ENCODE measurements around the gene RAPGEF6. TPM values are rescaled to one million over a fixed set of nuclear protein-coding genes. Genes with fewer than 3 reads are reported as not detected.

Gene RAPGEF6
- total and polyA plus RNA-seq, 3 experiments from 2014 or later = 25.9 to 29.2 (median 27.9) TPM

DNA sequence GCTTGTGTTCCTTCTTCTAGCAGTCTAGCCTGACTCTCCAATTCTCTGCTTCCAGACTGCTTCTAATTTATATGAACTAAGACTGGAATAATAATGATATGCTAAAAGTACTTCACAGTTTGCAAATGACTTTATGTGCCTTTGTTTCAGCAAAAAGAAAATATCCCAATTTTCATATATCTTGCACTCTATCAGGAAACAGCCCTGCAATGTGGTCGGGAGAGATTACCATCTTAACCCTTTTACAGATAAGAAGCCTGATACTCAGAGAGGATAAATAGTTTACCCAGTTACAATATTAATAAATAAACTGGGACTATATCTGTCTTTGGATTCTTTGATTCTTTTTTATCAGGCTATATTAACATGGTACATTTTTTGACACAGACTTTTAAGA lies 245.2 kb downstream of the RAPGEF6 start:
- peak overlapping the region in 5 of 7 donors; percentile 12 to 73 (median 35) for H3K4me3 Mint-ChIP-seq
- peaks cover 0 to 94% (median 29%) of the 10 kb centered on the region in 3 donors for H3K36me3 Mint-ChIP-seq
- Histone ChIP-seq H3K4me1 (ENCODE audit: insufficient read depth, low read length) (peaks cover 44% of the 10 kb centered on the region), H3K36me3 (ENCODE audit: insufficient read depth, low read length) (peaks cover 27% of the 10 kb centered on the region), H3K27ac (ENCODE audit: low read depth, low read length) (no peak overlapping the region), H3K4me3 (ENCODE audit: low read length) (no peak overlapping the region), H3K27me3 (ENCODE audit: insufficient read depth, low read length, poor library complexity, severe bottlenecking) (no peaks in the 10 kb centered on the region), H3K9me3 (ENCODE audit: low read length) (no peaks in the 10 kb centered on the region)
- no peak for DNase-seq
- peak overlapping the region; percentile 71 to 97 (median 89) for H3K27ac Mint-ChIP-seq
- H3K9me3 Mint-ChIP-seq = no peaks in the 10 kb centered on the region
- H3K4me1 Mint-ChIP-seq = peaks cover 72 to 97% (median 86%) of the 10 kb centered on the region in 3 donors
- ChIA-PET POLR2A (interaction anchor here (1.0 kb wide), 1 partner anchor 104 kb away, joined by 4 read pairs; no protein-coding TSS in a partner anchor), CTCF (interaction anchor here (1.3 kb wide), 1 partner anchor 8 kb away, joined by 5 read pairs; no protein-coding TSS in a partner anchor)
- H3K27me3 Mint-ChIP-seq = no peaks in the 10 kb centered on the region

- peak overlapping the region; percentile 71 to 97 (median 89) for H3K27ac Mint-ChIP-seq
- peaks cover 44% of the 10 kb centered on the region for H3K4me1 ChIP-seq (ENCODE audit: insufficient read depth, low read length)
- peak overlapping the region in 2 of 7 donors; percentile 19 to 59 for H3K4me3 Mint-ChIP-seq
- no peak overlapping the region for H3K27ac ChIP-seq (ENCODE audit: low read depth, low read length)
- H3K9me3 ChIP-seq (ENCODE audit: low read length) = no peaks in the 10 kb centered on the region
- H3K36me3 Mint-ChIP-seq = peaks cover 0 to 94% (median 29%) of the 10 kb centered on the region in 3 donors
- POLR2A ChIA-PET = interaction anchor here (0.6 to 1.0 kb wide), 2 partner anchors 104 to 227 kb away, joined by 3 to 4 read pairs; no protein-coding TSS in a partner anchor
- DNase-seq = no peak
- no peaks in the 10 kb centered on the region for H3K9me3 Mint-ChIP-seq
- no peaks in the 10 kb centered on the region for H3K27me3 Mint-ChIP-seq
- peaks cover 74 to 99% (median 88%) of the 10 kb centered on the region in 3 donors for H3K4me1 Mint-ChIP-seq
- no peak overlapping the region for H3K4me3 ChIP-seq (ENCODE audit: low read length)
- no peaks in the 10 kb centered on the region for H3K27me3 ChIP-seq (ENCODE audit: insufficient read depth, low read length, poor library complexity, severe bottlenecking)
- H3K36me3 ChIP-seq (ENCODE audit: insufficient read depth, low read length) = peaks cover 26% of the 10 kb centered on the region
- CTCF ChIA-PET = no interaction called here
Observed at GRCh38 chr5:131389096-131389868, 245.7 kb downstream of the RAPGEF6 start.

GRCh38 chr5:131387255-131387654 lies 247.8 kb downstream of the RAPGEF6 start:
- Mint-ChIP-seq H3K27me3 (no peaks in the 10 kb centered on the region), H3K4me1 (peaks cover 73 to 99% (median 88%) of the 10 kb centered on the region in 3 donors), H3K27ac (peak overlapping the region; percentile 43 to 97 (median 67)), H3K4me3 (peak overlapping the region in 3 of 7 donors; percentile 20 to 56 (median 31)), H3K9me3 (no peaks in the 10 kb centered on the region), H3K36me3 (peaks cover 0 to 85% (median 20%) of the 10 kb centered on the region in 3 donors)
- Histone ChIP-seq H3K27ac (ENCODE audit: low read depth, low read length) (no peak overlapping the region), H3K4me1 (ENCODE audit: insufficient read depth, low read length) (peaks cover 45% of the 10 kb centered on the region), H3K4me3 (ENCODE audit: low read length) (no peak overlapping the region), H3K36me3 (ENCODE audit: insufficient read depth, low read length) (peaks cover 16% of the 10 kb centered on the region), H3K27me3 (ENCODE audit: insufficient read depth, low read length, poor library complexity, severe bottlenecking) (no peaks in the 10 kb centered on the region), H3K9me3 (ENCODE audit: low read length) (no peaks in the 10 kb centered on the region)
- DNase-seq = no peak
- ChIA-PET POLR2A (interaction anchor here (1.1 kb wide), 1 partner anchor 123 kb away, joined by 3 read pairs; no protein-coding TSS in a partner anchor), CTCF (no interaction called here)

- Histone ChIP-seq H3K36me3 (ENCODE audit: insufficient read depth, low read length) (peaks cover 16% of the 10 kb centered on the region), H3K4me1 (ENCODE audit: insufficient read depth, low read length) (peaks cover 45% of the 10 kb centered on the region), H3K9me3 (ENCODE audit: low read length) (no peaks in the 10 kb centered on the region), H3K4me3 (ENCODE audit: low read length) (no peak overlapping the region), H3K27ac (ENCODE audit: low read depth, low read length) (no peak overlapping the region), H3K27me3 (ENCODE audit: insufficient read depth, low read length, poor library complexity, severe bottlenecking) (no peaks in the 10 kb centered on the region)
- peak overlapping the region in 1 of 7 donors; percentile 3 for H3K4me3 Mint-ChIP-seq
- ChIA-PET CTCF (interaction anchor here (1.3 kb wide), 1 partner anchor 10 kb away, joined by 3 read pairs; no protein-coding TSS in a partner anchor), POLR2A (interaction anchor here (1.1 kb wide), 1 partner anchor 122 kb away, joined by 3 read pairs; no protein-coding TSS in a partner anchor)
- H3K36me3 Mint-ChIP-seq = peaks cover 0 to 83% (median 16%) of the 10 kb centered on the region in 3 donors
- peak overlapping the region; percentile 45 to 97 (median 66) for H3K27ac Mint-ChIP-seq
- H3K27me3 Mint-ChIP-seq = no peaks in the 10 kb centered on the region
- no peak for DNase-seq
- H3K9me3 Mint-ChIP-seq = no peaks in the 10 kb centered on the region
- H3K4me1 Mint-ChIP-seq = peaks cover 73 to 99% (median 88%) of the 10 kb centered on the region in 3 donors
Observed at GRCh38 chr5:131386779-131387178, 248.2 kb downstream of the RAPGEF6 start.

DNA sequence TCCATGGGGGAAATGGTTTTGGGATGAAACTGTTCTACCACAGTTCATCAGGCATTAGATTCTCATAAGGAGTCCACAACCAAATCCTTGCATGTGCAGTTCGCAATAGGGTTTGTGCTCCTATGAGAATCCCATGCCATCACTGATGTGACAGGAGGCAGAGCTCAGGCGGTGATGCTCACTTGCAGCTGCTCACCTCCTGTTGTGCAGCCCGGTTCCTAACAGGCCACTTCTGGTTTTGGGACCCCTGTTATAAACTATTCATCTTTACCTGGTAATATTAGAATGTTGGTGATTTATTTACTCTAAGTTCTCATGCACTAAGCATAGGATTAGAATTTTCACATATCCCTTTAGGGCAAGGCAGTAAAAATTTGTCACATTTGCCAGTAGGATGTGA lies 248.9 kb downstream of the RAPGEF6 start:
- Mint-ChIP-seq H3K27ac (peak overlapping the region in 7 of 8 donors; percentile 45 to 97 (median 89)), H3K9me3 (no peaks in the 10 kb centered on the region), H3K4me1 (peaks cover 76 to 99% (median 88%) of the 10 kb centered on the region in 3 donors), H3K27me3 (no peaks in the 10 kb centered on the region), H3K36me3 (peaks cover 0 to 82% (median 14%) of the 10 kb centered on the region in 3 donors), H3K4me3 (no peak overlapping the region)
- peaks cover 49% of the 10 kb centered on the region for H3K4me1 ChIP-seq (ENCODE audit: insufficient read depth, low read length)
- ChIA-PET POLR2A (interaction anchor here (0.6 kb wide), 1 partner anchor 242 kb away, joined by 3 read pairs; no protein-coding TSS in a partner anchor), CTCF (interaction anchor here (1.2 to 1.7 kb wide), 4 partner anchors 10 to 277 kb away, joined by 3 read pairs; no protein-coding TSS in a partner anchor)
- no peaks in the 10 kb centered on the region for H3K27me3 ChIP-seq (ENCODE audit: insufficient read depth, low read length, poor library complexity, severe bottlenecking)
- H3K36me3 ChIP-seq (ENCODE audit: insufficient read depth, low read length) = peaks cover 16% of the 10 kb centered on the region
- DNase-seq = no peak
- H3K4me3 ChIP-seq (ENCODE audit: low read length) = no peak overlapping the region
- no peaks in the 10 kb centered on the region for H3K9me3 ChIP-seq (ENCODE audit: low read length)
- H3K27ac ChIP-seq (ENCODE audit: low read depth, low read length) = no peak overlapping the region

- ChIA-PET CTCF (interaction anchor here (1.2 to 3.3 kb wide), 7 partner anchors 31 to 276 kb away, joined by 3 to 24 read pairs (median 4); no protein-coding TSS in a partner anchor), POLR2A (interaction anchor here (0.6 to 0.8 kb wide), 4 partner anchors 21 to 136 kb away, joined by 3 to 12 read pairs (median 6); no protein-coding TSS in a partner anchor)
- Histone ChIP-seq H3K9me3 (ENCODE audit: low read length) (no peaks in the 10 kb centered on the region), H3K36me3 (ENCODE audit: insufficient read depth, low read length) (peaks cover 16% of the 10 kb centered on the region), H3K27me3 (ENCODE audit: insufficient read depth, low read length, poor library complexity, severe bottlenecking) (no peaks in the 10 kb centered on the region), H3K4me1 (ENCODE audit: insufficient read depth, low read length) (peaks cover 60% of the 10 kb centered on the region), H3K27ac (ENCODE audit: low read depth, low read length) (no peak overlapping the region), H3K4me3 (ENCODE audit: low read length) (no peak overlapping the region)
- Mint-ChIP-seq H3K27ac (peak overlapping the region; percentile 70 to 97 (median 94)), H3K4me3 (peak overlapping the region in 4 of 7 donors; percentile 17 to 63 (median 28)), H3K36me3 (peaks cover 5 to 76% (median 11%) of the 10 kb centered on the region in 3 donors), H3K27me3 (peaks cover 0 to 1% of the 10 kb centered on the region in 2 donors), H3K4me1 (peaks cover 76 to 100% (median 88%) of the 10 kb centered on the region in 3 donors), H3K9me3 (no peaks in the 10 kb centered on the region)
- no peak for DNase-seq
Observed at GRCh38 chr5:131384616-131385214, 250.3 kb downstream of the RAPGEF6 start.

DNA sequence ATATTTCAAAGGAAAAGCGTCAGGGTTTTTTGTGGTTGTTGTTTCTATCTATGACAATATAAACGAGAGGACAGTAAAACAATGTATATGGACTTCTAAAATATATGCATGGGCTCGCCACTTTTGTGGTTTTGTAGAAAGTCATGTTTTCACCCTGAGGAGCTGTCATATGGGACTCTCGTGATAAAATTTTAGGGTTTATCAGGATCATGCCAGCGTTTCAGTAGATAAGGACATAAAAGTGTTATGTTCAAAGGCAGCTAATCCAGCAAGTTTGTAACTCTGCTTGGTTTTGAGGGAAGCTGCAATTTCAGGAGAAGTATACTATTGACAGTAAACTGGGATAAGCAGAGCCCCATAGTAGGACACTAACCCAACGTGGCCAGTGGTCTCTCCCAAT lies 250.9 kb downstream of the RAPGEF6 start:
- Mint-ChIP-seq H3K36me3 (peaks cover 5 to 70% (median 10%) of the 10 kb centered on the region in 3 donors), H3K27me3 (peaks cover 0 to 1% of the 10 kb centered on the region in 2 donors), H3K4me3 (peak overlapping the region in 5 of 7 donors; percentile 17 to 63 (median 36)), H3K4me1 (peaks cover 77 to 100% (median 88%) of the 10 kb centered on the region in 3 donors), H3K27ac (peak overlapping the region; percentile 70 to 97 (median 94)), H3K9me3 (no peaks in the 10 kb centered on the region)
- Histone ChIP-seq H3K9me3 (ENCODE audit: low read length) (no peaks in the 10 kb centered on the region), H3K27ac (ENCODE audit: low read depth, low read length) (no peak overlapping the region), H3K4me3 (ENCODE audit: low read length) (no peak overlapping the region), H3K27me3 (ENCODE audit: insufficient read depth, low read length, poor library complexity, severe bottlenecking) (no peaks in the 10 kb centered on the region), H3K4me1 (ENCODE audit: insufficient read depth, low read length) (peaks cover 62% of the 10 kb centered on the region), H3K36me3 (ENCODE audit: insufficient read depth, low read length) (peaks cover 16% of the 10 kb centered on the region)
- ChIA-PET CTCF (interaction anchor here (1.2 to 3.3 kb wide), 7 partner anchors 31 to 219 kb away, joined by 3 to 59 read pairs (median 6); partner anchors contain the start of gene CDC42SE2), POLR2A (interaction anchor here (0.6 to 2.9 kb wide), 4 partner anchors 33 to 120 kb away, joined by 3 to 32 read pairs (median 4); partner anchors contain the start of gene CDC42SE2)
- DNase-seq = no peak

Data from CD8-positive, alpha-beta memory T cell (primary cell).